Measurements from ENCODE around the gene PDE3A. TPM values are rescaled to one million over a fixed set of nuclear protein-coding genes. Genes with fewer than 3 reads are reported as not detected.

PDE3A gene
- total and polyA plus RNA-seq, 4 donors, result 1.5 to 15.8 (median 3.4) TPM

DNA sequence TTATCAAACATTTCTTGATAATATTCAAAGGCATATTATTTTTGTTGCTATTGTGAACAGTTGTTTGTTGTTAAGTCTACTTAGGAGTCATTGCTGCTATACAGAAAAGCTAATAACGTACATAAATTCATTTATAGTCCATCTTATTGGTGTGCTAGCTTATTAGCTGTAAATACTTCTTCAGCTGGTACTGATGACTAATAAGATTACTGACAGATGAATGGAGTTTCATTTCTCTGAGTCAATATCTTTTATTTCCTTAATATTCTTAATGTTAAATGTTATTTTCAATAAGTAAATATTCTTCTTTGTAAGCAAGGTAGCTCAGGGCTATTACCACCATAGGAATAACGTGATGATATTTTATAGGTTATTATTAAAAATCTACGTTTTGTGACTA lies 187.4 kb downstream of the PDE3A start:
- TF ChIP-seq, protein P1, sequence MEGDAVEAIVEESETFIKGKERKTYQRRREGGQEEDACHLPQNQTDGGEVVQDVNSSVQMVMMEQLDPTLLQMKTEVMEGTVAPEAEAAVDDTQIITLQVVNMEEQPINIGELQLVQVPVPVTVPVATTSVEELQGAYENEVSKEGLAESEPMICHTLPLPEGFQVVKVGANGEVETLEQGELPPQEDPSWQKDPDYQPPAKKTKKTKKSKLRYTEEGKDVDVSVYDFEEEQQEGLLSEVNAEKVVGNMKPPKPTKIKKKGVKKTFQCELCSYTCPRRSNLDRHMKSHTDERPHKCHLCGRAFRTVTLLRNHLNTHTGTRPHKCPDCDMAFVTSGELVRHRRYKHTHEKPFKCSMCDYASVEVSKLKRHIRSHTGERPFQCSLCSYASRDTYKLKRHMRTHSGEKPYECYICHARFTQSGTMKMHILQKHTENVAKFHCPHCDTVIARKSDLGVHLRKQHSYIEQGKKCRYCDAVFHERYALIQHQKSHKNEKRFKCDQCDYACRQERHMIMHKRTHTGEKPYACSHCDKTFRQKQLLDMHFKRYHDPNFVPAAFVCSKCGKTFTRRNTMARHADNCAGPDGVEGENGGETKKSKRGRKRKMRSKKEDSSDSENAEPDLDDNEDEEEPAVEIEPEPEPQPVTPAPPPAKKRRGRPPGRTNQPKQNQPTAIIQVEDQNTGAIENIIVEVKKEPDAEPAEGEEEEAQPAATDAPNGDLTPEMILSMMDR (IDR thresholded peaks at IDR 0.05; ENCODE audit: control extremely low read depth, extremely low read depth), result no peak
- Histone ChIP-seq H3K27me3 (ENCODE audit: control insufficient read depth in 3 of 3, insufficient read depth in 3 of 3, low read length in 2 of 3) (no peaks in the 10 kb centered on the region), H3K36me3 (ENCODE audit: control insufficient read depth in 4 of 4, insufficient read depth in 4 of 4, low read length in 4 of 4) (peaks cover 0 to 2% (median 0%) of the 10 kb centered on the region in 4 donors), H3K27ac (ENCODE audit: low read depth in 1 of 2, low read length in 1 of 2) (no peak overlapping the region), H3K4me3 (no peak overlapping the region), H3K9me3 (ENCODE audit: control insufficient read depth in 4 of 4, insufficient read depth in 3 of 4, low read length in 3 of 4) (peaks cover 0 to 4% (median 0%) of the 10 kb centered on the region in 4 donors), H3K4me1 (ENCODE audit: control insufficient read depth in 5 of 5, insufficient read depth in 5 of 5, low read length in 5 of 5) (peaks cover 0 to 4% (median 0%) of the 10 kb centered on the region in 5 donors), H3K9ac (ENCODE audit: insufficient read depth in 1 of 2, low read length in 2 of 2) (no peak overlapping the region)
- DNase-seq, result no peak
- 78 to 86% methylated on average over 3 of the region's 3 CpGs for WGBS, 2 donors
- no peak for ATAC-seq (ENCODE audit: insufficient read depth, low FRiP score)

DNA sequence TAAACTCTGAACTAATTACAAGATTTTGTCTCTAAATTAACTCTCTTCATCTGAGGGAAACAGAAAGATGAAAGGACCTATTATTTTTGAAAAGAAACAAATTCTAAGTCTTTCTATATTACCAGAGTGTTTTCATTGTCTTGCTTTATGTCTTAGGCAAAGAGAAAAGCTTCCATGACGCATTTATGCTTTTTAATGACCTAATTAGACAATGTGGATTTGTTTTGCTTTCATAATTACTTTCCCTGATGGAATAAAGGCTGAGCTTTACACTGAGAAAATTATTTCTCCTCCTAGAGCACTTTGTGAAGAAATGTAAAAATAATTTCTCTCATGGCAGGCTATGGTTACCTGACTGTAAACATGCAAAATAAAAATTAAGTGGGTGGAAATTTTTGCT lies 188.8 kb downstream of the PDE3A start:
- Histone ChIP-seq H3K9ac (ENCODE audit: insufficient read depth in 1 of 2, low read length in 2 of 2) (no peak overlapping the region), H3K27ac (ENCODE audit: low read depth in 1 of 2, low read length in 1 of 2) (no peak overlapping the region), H3K36me3 (ENCODE audit: control insufficient read depth in 4 of 4, insufficient read depth in 4 of 4, low read length in 4 of 4) (peaks cover 0 to 2% (median 0%) of the 10 kb centered on the region in 4 donors), H3K4me3 (no peak overlapping the region), H3K27me3 (ENCODE audit: control insufficient read depth in 3 of 3, insufficient read depth in 3 of 3, low read length in 2 of 3) (no peaks in the 10 kb centered on the region), H3K4me1 (ENCODE audit: control insufficient read depth in 5 of 5, insufficient read depth in 5 of 5, low read length in 5 of 5) (peaks cover 0 to 4% (median 0%) of the 10 kb centered on the region in 5 donors), H3K9me3 (ENCODE audit: control insufficient read depth in 4 of 4, insufficient read depth in 3 of 4, low read length in 3 of 4) (no peaks in the 10 kb centered on the region)
- no peak for ATAC-seq (ENCODE audit: insufficient read depth, low FRiP score)
- 85 to 86% methylated on average over 1 of the region's 1 CpG for WGBS, 2 donors
- DNase-seq, result no peak
- TF ChIP-seq, protein P1 (IDR thresholded peaks at IDR 0.05; ENCODE audit: control extremely low read depth, extremely low read depth), result no peak

DNA sequence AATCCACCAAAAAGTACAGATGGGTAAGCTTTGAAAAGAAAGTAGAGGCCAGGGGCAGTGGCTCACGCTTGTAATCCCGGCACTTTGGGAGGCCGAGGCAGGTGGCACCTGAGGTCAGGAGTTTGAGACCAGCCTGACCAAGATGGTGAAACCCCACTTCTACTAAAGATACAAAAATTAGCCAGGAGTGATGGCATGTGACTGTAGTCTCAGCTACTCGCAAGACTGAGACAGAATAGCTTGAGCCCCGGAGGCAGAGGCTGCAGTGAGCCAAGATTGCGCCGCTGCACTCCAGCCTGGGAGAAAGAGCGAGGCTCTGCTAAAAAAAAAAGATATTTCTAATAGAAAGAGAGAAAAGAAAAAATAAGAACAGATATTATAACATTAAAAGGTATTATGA lies 192.6 kb downstream of the PDE3A start:
- DNase-seq (no peak), ATAC-seq (ENCODE audit: insufficient read depth, low FRiP score) (no peak)
- no peaks in the 10 kb centered on the region for H3K9me3 ChIP-seq (ENCODE audit: control insufficient read depth in 4 of 4, insufficient read depth in 3 of 4, low read length in 3 of 4)
- TF ChIP-seq, protein P1 (IDR thresholded peaks at IDR 0.05; ENCODE audit: control extremely low read depth, extremely low read depth), result no peak
- H3K4me3 ChIP-seq, result no peak overlapping the region
- peaks cover 0 to 8% (median 0%) of the 10 kb centered on the region in 5 donors for H3K4me1 ChIP-seq (ENCODE audit: control insufficient read depth in 5 of 5, insufficient read depth in 5 of 5, low read length in 5 of 5)
- H3K27me3 ChIP-seq (ENCODE audit: control insufficient read depth in 3 of 3, insufficient read depth in 3 of 3, low read length in 2 of 3), result no peaks in the 10 kb centered on the region
- peak overlapping the region in 1 of 2 donors; percentile 49 for H3K27ac ChIP-seq (ENCODE audit: low read depth in 1 of 2, low read length in 1 of 2)
- H3K9ac ChIP-seq (ENCODE audit: insufficient read depth in 1 of 2, low read length in 2 of 2), result no peak overlapping the region
- 90 to 94% methylated on average over 8 of the region's 8 CpGs for WGBS, 2 donors
- peaks cover 0 to 2% (median 0%) of the 10 kb centered on the region in 4 donors for H3K36me3 ChIP-seq (ENCODE audit: control insufficient read depth in 4 of 4, insufficient read depth in 4 of 4, low read length in 4 of 4)

DNA sequence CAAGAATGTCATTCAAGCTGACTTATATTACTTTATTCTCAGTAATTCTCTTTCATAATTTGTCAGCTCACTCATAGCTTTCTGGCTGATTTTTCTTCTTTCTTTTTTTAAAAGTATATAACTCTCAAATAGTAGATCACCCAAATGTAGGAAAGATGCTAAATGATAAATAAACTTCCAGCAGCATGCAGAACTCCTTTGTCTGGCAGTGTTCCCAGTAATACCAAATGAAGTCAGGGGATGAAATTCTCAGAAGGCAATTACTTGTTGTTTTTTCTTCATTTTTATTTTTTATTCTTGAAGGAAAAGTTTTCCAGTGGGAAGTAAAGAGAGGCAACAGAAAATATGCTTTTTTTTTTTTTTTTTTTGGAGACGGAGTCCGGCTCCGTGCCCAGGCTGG lies 193.5 kb downstream of the PDE3A start:
- no peak overlapping the region for H3K27ac ChIP-seq (ENCODE audit: low read depth in 1 of 2, low read length in 1 of 2)
- DNase-seq (peak in 2 of 3 donors; percentile 13 to 31), ATAC-seq (ENCODE audit: insufficient read depth, low FRiP score) (no peak)
- no peaks in the 10 kb centered on the region for H3K27me3 ChIP-seq (ENCODE audit: control insufficient read depth in 3 of 3, insufficient read depth in 3 of 3, low read length in 2 of 3)
- peaks cover 0 to 8% (median 0%) of the 10 kb centered on the region in 5 donors for H3K4me1 ChIP-seq (ENCODE audit: control insufficient read depth in 5 of 5, insufficient read depth in 5 of 5, low read length in 5 of 5)
- H3K36me3 ChIP-seq (ENCODE audit: control insufficient read depth in 4 of 4, insufficient read depth in 4 of 4, low read length in 4 of 4), result peaks cover 0 to 2% (median 0%) of the 10 kb centered on the region in 4 donors
- 87 to 100% methylated on average over 3 of the region's 3 CpGs for WGBS, 2 donors
- H3K4me3 ChIP-seq, result no peak overlapping the region
- H3K9me3 ChIP-seq (ENCODE audit: control insufficient read depth in 4 of 4, insufficient read depth in 3 of 4, low read length in 3 of 4), result no peaks in the 10 kb centered on the region
- H3K9ac ChIP-seq (ENCODE audit: insufficient read depth in 1 of 2, low read length in 2 of 2), result no peak overlapping the region
- TF ChIP-seq, protein P1 (IDR thresholded peaks at IDR 0.05; ENCODE audit: control extremely low read depth, extremely low read depth), result no peak

Data from lung (tissue), 12 donors.